Smooth muscle cell (in vitro differentiated cells): Measurements from ENCODE around the gene COL9A3. TPM values are rescaled to one million over a fixed set of nuclear protein-coding genes. Genes with fewer than 3 reads are reported as not detected.
A peak's percentile ranks its signal among the peaks of the same experiment; 100 is the strongest.

Source experiments
- DNase-seq: peaks from one replicate; lab custom pipeline; 2025; ENCODE audit not compliant: unreplicated experiment; lab: John Stamatoyannopoulos, UW
- H2AFZ ChIP-seq: fragments of 200-600 bp; sonication (generic); 2 replicates; pipeline ENCODE4 v1.6.0; 2016; ENCODE audit warnings: antibody characterized with exemption, low read depth, mild to moderate bottlenecking
- H3F3A ChIP-seq: fragments of 200-600 bp; sonication (generic); 2 replicates; pipeline ENCODE4 v1.6.0; 2017; ENCODE audit warnings: antibody characterized with exemption, low read depth
- H3K27ac ChIP-seq: fragments of 200-600 bp; sonication (generic); 2 replicates; pipeline ENCODE4 v1.5.1; 2016; ENCODE audit warnings: low read depth, mild to moderate bottlenecking
- H3K27me3 ChIP-seq: fragments of 200-600 bp; sonication (generic); 2 replicates; pipeline ENCODE4 v1.6.1; 2016; ENCODE audit warnings: low read depth, mild to moderate bottlenecking
- H3K36me3 ChIP-seq: fragments of 200-600 bp; sonication (generic); 2 replicates; pipeline ENCODE4 v1.5.1; 2016; ENCODE audit warnings: low read depth
- H3K4me1 ChIP-seq: fragments of 200-600 bp; sonication (generic); 2 replicates; pipeline ENCODE4 v1.5.1; 2016; ENCODE audit warnings: low read depth
- H3K4me2 ChIP-seq: fragments of 200-600 bp; sonication (generic); 2 replicates; pipeline ENCODE4 v1.6.0; 2016; ENCODE audit warnings: mild to moderate bottlenecking
- H3K4me3 ChIP-seq: fragments of 200-600 bp; sonication (generic); 2 replicates; pipeline ENCODE4 v1.5.1; 2016; ENCODE audit warnings: mild to moderate bottlenecking
- H3K79me2 ChIP-seq: fragments of 200-600 bp; sonication (generic); 2 replicates; pipeline ENCODE4 v1.6.0; 2016; ENCODE audit warnings: low read depth, mild to moderate bottlenecking
- H3K9ac ChIP-seq: fragments of 200-600 bp; sonication (generic); 2 replicates; pipeline ENCODE4 v1.6.0; 2016; ENCODE audit warnings: low read depth
- H3K9me3 ChIP-seq: fragments of 200-600 bp; sonication (generic); replicated peaks from 2 replicates; pipeline ENCODE4 v1.5.1; 2016; ENCODE audit warnings: low read depth
- H4K20me1 ChIP-seq: fragments of 200-600 bp; sonication (generic); 2 replicates; pipeline ENCODE4 v1.6.0; 2016; ENCODE audit warnings: low read depth
- CTCF ChIP-seq: fragments of 200-600 bp; sonication (generic); IDR thresholded peaks from 2 replicates; pipeline ENCODE4 v1.5.1; 2017; ENCODE audit warnings: borderline replicate concordance, mild to moderate bottlenecking, antibody characterized with exemption; ENCODE audit not compliant: insufficient read depth, poor library complexity, severe bottlenecking
- WGBS: methylation state at CpG from one replicate; pipeline ENCODE4 v1.1.7; 2016; ENCODE audit warnings: low lambda C conversion rate; 5-methylcytosine and 5-hydroxymethylcytosine counted together
- polyA plus RNA-seq: library from polyadenylated mRNA; unstranded; fragments of >200 nt; fragmentation: Nextera tagmentation; extraction: Ambion mirVana; gene quantifications from 2 replicates; pipeline ENCODE4 v1.2.1, GENCODE V29; 2016
- total RNA-seq: library from RNA; depleted of rRNA; stranded (reverse); fragments of >200 nt; gene quantifications from 2 replicates; pipeline ENCODE4 v1.2.3, GENCODE V29; 2014

The COL9A3 gene
- total and polyA plus RNA-seq, 2 experiments from 2014 or later: 23.0 to 77.4 TPM

- Histone ChIP-seq H3K36me3 (no peaks in the 10 kb centered on the region), H3K27me3 (no peaks in the 10 kb centered on the region), H3K4me1 (peaks cover 34% of the 10 kb centered on the region), H3K4me3 (no peak overlapping the region), H4K20me1 (peaks cover 4% of the 10 kb centered on the region), H3K9me3 (no peaks in the 10 kb centered on the region), H3K27ac (no peak overlapping the region), H2AFZ (no peak overlapping the region), H3K9ac (no peak overlapping the region), H3K4me2 (no peak overlapping the region), H3K79me2 (no peaks in the 10 kb centered on the region), H3F3A (peaks cover 13% of the 10 kb centered on the region)
- no peak for TF ChIP-seq CTCF
- no peak for DNase-seq
- WGBS: 91% methylated on average over 13 of the region's 13 CpGs
Observed at GRCh38 chr20:62814060-62814708, 2.7 kb upstream of the COL9A3 start.

- Histone ChIP-seq H3K4me2 (no peak overlapping the region), H3F3A (peaks cover 13% of the 10 kb centered on the region), H3K79me2 (no peaks in the 10 kb centered on the region), H4K20me1 (no peaks in the 10 kb centered on the region), H3K9me3 (no peaks in the 10 kb centered on the region), H3K27me3 (no peaks in the 10 kb centered on the region), H3K4me1 (peaks cover 35% of the 10 kb centered on the region), H2AFZ (no peak overlapping the region), H3K36me3 (no peaks in the 10 kb centered on the region), H3K9ac (no peak overlapping the region), H3K27ac (no peak overlapping the region), H3K4me3 (no peak overlapping the region)
- TF ChIP-seq CTCF: no peak
- DNase-seq: no peak
- 88% methylated on average over 12 of the region's 12 CpGs for WGBS
Observed at GRCh38 chr20:62814709-62815065, 2.2 kb upstream of the COL9A3 start.

- no peaks in the 10 kb centered on the region for H3K79me2 ChIP-seq
- no peak overlapping the region for H3K27ac ChIP-seq
- H3K9ac ChIP-seq: no peak overlapping the region
- H3K9me3 ChIP-seq: no peaks in the 10 kb centered on the region
- peaks cover 13% of the 10 kb centered on the region for H3F3A ChIP-seq
- H3K4me3 ChIP-seq: peak overlapping the region; percentile 56
- H3K36me3 ChIP-seq: no peaks in the 10 kb centered on the region
- no peaks in the 10 kb centered on the region for H4K20me1 ChIP-seq
- H3K4me1 ChIP-seq: peaks cover 35% of the 10 kb centered on the region
- no peaks in the 10 kb centered on the region for H3K27me3 ChIP-seq
- H2AFZ ChIP-seq: no peak overlapping the region
- no peak for DNase-seq
- 13% methylated on average over 24 of the region's 24 CpGs for WGBS
- peak overlapping the region; percentile 99 for H3K4me2 ChIP-seq
- TF ChIP-seq CTCF: no peak
Observed at GRCh38 chr20:62815066-62815991, 1.5 kb upstream of the COL9A3 start.
